NCI-H460 (cell line): ENCODE results near the gene COL4A1. TPM values are rescaled to one million over a fixed set of nuclear protein-coding genes. Genes with fewer than 3 reads are reported as not detected.

Source experiments
- DNase-seq: peaks from one replicate; pipeline ENCODE4 v3.0.0-alpha.2; 2016; ENCODE audit warnings: low read depth; ENCODE audit errors: extremely low read depth
- total RNA-seq: library from RNA; depleted of rRNA; stranded (reverse); fragments of >200 nt; shearing (Covaris generic); gene quantifications from 2 replicates; pipeline ENCODE4 v1.2.3, GENCODE V29; 2014

Gene COL4A1
- total RNA-seq, 1 experiment from 2014 or later = 7.3 TPM

DNA sequence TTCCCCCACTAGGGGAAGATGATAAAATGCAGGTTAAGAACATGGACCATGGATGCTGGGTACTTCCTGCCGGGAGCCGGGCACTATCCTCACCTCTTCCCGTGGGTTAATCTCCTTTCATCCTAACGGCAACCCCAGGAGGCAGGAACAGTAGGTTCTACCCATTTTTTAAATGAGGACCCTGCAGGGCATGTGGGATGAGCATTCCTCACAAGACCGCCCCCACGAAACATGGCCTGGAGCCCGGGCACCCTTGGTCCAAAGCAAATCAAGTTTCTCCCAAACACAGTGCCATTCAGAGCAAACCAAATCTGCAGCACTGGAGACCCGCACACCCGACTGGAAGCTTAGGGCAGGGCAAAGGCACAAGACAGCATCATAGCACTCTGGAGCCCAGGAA, 35.5 kb upstream of the COL4A1 start:
- DNase-seq = no peak

DNA sequence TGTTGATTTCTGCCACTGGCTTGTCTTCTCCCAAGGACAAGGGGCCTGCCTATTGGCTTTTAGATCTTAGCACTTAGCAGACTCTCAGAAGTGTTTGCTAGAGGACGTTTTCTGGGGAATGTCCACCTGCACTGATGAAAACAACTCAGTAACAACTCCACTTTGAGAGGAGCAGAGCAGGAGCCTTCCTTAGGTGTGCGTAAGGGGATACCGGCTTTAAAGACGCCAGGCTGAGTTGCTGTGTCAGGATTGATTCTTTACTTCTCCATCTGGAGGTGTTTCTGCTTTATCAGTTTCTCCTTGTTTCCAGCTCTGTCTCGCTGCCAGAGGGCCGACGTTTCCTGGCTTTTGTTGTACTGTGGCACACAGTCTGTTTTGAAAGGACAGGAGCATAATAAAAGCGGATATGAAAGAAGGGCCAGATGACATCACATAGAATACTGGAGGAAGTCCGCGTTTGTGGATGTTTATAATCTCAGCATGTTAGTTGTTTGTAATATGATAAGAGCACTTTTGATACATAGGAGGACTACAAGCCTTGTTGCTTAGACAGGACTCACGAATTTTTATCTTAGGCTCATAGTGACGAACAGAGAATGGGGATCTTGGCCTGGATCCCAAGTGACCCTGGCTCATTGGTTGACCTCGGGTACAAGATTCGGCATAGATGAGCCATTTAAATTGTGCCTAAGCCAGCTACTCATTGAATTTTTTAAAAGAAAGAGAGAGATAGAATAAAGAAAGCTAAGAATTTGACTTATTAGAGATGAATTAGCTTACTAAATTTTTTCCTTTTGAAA, 34.7 kb upstream of the COL4A1 start:
- DNase-seq = no peak

DNA sequence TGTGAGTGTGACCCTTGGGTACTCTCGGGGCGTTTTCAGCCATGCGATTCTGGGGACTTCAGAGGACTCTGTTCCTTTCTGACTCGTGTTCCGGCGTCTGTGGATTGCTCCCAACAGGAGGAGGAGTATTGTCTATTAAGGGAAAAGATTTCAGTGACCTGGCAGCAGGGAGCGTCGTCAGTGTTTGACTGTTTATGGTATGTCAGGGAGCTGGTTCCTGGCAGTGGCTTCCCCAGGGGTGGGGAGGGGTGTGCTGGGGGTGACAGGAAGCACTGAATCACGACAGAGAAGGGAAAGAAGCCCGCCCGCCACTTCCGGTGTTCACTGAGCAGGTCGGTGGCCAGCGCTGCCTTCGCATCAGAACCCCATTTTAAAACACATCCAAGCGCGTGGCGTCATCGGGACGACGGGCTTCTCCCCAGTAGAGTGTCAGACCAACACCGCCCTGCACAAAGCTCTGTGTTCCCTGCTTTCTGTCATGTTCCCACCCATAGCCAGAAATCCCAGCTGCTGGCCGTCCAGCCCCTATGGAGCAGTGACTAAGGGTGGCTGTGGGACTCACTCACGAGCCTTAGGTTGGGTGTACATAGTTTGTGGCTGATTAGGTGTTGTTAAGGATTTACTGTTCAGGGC, 34.0 kb upstream of the COL4A1 start:
- no peak for DNase-seq

DNA sequence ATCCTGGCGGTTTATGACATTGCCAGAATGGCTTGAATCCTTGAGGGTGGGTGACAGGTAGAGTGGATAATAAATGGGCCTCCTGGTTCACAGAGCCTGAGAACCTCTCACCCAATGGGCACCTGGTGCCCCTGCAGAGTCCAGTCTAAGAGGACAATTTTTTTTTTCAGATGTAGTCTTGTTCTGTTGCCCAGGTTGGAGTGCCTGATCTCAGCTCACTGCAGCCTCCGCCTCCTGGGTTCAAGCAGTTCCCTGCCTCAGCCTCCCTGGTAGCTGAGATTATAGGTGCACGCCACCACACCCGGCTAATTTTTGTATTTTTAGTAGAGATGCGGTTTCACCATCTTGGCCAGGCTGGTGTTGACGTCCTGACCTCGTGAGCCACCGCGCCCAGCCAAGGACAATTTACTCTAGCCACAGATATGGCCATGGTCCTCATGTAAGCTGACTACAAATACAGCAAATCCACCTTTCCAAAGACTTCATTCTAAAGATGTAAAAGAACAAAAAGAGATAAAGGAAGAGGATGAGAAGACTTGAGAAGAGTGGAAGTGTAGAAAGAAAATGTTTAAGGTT, 33.1 kb upstream of the COL4A1 start:
- no peak for DNase-seq

DNA sequence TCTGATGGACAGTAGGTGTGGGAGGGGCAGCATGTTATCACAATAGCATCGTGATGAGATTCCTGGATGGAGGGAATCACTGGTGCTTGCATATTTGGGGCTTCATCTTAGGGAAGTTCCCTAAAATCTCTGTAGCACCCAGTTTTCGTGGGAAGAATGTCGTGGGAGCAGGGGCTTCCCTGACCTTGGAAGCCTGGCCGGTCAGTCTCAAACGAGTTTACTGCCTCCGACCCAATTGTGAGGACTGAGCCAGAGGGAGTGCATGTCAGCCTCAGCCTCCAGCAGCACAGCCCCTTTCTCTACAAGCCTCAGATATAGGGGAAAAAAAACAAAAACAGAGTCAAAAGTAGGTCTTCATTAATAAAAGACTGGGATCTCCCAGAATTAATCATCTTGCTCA, 32.3 kb upstream of the COL4A1 start:
- no peak for DNase-seq

DNA sequence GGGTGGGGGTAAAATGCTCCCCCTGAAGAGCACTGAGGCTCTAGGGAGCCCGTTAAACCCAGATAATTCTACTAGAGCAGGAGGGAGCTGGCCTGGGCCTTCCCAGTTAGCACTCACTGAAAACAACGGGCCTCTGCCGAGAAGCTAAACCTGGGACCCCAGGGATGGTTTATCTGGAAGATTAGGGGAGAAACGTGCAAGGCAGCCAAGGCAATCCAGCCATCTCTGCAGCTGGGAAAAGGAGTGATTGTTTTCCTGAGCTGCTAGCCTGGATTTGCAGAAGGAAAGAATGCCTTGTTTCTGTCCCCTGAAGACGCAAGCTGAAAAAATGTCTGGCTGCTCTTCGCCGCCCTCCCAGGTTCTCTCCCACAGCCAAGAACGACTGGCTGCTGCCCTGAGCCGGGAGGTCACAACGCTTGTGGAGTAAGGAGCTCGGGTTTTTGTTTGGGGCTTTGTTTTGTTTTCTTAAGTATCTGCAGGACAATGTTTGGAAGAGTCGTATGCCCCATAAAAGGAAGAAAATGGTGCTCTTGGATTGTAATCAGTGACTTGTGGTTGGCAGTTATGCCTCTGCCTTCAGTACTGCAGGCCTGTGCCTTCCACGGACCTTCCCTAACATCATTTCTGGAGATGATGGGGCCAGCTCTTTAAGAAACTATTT, 31.6 kb upstream of the COL4A1 start:
- no peak for DNase-seq

DNA sequence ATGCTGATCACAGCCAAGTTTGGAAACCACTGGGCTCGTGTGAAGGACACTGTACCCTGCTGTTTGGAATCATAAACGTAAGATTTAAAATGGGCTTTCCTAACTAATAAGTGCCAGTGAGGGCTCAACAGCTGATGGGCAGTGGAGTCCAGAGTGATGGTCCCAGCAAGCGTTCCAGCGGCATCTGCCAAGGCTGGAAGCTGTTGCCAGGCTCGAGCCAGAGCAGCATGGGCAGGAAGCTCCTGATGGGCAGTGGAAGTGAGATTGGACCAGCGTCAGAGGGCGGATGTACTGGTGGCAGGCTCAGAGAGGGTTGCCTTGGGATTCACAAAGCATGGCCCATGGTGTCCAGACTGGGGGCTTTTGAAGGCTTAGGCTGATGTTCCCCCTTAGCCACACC, 30.3 kb upstream of the COL4A1 start:
- DNase-seq = no peak

DNA sequence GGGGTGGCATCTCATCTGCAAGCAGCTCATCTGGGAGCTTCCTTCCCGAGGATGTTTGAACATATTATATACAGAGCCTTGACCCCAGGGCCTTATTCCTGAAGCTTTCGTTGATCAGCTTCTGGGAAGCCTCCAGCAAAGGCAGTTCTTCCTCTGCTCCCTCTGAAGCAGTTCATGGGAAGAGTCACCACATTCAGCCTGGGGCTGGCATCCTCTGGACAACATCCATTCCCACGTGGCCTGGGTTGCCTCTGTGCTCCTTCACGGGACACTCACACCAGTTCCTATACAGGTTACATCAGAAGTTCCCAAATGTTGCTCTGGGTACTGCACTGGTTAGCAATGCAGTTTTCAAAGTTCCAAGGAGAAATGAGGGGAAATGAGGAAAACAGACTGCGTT, 29.7 kb upstream of the COL4A1 start:
- no peak for DNase-seq

DNA sequence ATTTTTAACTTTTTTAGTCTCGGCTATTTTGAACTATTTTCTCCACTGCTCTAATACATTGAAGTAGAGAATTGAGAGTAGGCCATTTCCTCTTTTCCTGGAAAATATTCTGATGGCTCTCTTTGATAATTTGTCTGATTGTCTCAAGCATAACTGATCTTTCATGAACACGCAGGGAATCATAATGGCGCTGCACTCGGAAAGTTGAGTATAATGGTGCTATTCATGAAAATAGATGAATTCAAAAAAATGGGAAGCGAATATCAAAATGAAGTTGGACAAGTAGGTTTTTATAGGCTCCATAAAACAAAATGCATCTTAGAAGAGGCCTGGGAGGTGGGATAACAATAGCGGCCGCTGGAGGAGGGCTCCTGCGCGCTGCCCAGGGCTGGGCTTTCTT, 29.2 kb upstream of the COL4A1 start:
- no peak for DNase-seq

DNA sequence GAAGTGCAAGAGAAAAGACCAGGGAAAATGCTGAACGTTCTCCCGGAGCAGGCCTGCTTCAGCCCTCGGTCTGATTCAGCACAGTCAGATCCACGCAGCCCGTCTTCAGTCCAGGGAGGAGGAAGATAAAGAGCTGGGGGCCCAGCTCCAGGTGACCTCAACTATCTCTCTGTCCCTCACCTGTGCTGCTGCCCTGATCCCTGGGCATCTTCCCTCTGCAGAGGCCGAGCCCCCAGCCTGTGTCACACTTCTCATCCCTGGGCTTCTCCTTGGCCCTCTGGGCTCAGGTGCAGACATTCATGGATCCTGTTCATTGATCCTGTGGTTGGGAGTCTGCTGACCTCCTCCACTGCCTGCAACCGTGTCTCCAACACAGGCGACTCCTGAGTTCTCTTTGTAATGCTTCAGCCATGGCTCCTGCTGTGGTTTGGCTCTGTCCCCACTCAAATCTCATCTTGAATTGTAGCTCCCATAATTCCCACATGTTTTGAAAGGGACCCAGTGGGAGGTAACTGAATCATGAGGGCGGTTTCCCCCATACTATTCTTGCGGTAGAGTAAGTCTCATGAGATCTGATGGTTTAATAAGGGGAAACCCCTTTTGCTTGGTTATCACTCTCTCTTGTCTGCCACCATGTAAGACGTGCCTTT, 28.0 kb upstream of the COL4A1 start:
- DNase-seq = no peak

DNA sequence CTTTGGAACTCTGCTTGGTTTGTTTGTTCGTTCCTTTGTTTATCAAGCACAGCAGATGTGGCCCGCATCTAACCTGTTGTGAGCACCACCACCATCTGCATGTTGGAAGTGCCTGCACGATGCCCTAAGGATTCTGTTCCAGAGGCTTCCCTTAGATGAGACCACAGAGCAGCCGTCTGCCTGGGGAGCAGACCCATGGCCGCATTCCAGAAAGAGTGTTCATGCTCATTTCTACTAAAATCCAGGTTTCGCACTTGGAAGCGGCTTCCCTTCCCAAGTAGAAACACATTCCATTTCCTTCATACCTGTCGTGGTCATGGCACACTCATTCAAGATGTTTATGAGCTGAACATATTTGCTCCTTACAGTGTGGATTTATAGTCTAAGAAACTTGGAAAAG, 27.3 kb upstream of the COL4A1 start:
- DNase-seq = no peak

DNA sequence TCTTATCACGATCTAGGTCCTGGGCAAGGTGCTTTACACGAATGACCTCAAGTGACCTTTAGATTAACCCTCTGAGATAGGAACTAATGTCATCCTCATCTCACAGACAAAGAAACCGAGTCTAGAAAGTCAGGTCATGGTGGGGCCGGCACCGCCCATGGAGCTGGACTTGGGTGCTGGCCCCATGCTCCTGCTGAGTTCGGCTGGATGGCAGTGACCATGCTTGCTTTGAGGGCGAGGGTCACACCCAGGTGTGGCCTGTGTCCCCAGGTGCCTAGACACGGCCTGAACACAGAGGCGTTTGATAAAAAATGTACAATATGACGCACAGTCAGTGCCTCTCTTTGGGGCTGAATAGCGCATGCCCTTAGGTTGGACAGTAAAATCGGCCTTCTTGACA, 26.9 kb upstream of the COL4A1 start:
- DNase-seq = no peak

DNA sequence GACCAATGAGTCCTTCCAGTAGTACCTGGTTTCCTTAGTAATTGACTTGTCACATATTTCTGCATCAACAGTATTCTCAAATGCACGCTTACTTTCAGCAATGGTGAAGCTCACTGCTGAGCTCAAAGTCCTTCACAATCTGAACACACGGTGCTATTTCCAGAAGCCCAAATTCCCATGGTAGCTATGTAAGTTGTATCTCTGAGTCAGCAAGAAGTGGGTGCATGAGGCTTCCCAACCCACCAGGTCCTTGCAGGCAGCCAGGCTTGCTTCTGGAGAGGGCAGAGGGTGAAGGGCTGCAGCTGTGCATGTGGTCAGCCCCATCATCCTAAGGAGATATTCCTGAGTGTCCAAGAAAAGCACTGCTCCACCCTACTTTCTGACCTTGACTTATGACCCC, 25.8 kb upstream of the COL4A1 start:
- DNase-seq = no peak

DNA sequence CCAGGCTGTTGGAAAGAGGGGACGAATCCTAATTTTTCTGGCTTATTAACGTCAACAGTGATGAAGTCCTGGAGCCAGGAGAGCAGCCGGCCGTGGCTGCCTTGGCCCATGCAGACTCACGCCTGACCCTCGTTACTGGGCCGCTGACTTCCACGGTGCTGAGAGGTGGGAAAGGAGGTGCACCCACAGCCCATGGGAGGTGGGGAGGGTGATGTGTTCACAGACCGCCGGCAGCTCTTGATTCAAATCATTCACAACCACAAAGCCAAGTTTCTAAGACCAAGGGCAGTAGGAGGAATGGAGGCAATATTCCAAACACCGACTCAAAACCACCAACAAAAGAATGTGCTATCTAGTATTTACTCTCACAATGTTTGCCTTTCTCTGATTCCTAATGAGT, 24.4 kb upstream of the COL4A1 start:
- DNase-seq = no peak

DNA sequence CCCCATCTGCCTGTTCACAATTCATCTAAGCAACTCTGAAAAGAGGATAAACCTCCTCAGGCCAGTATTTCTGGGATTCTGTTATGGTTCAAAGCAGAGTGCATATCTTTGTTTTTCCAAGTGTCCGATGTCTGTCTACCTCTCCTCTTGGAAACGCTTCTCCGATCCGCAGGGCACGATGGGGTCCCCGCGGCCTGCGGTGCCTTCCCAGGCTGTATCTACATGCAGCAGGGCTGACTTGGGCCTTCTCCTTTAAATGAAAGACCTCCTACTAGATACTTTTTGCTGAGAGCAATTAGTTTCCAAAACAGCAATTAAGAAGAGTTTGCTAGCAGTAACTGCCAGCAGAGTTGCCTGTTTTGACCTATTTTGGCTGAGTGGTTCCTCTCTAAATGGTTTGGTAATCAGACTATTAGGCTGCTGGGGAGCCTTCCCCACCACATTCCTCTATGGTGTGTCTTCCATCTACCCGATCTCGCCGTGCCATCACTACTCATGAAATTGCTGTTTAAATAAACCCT, 23.6 kb upstream of the COL4A1 start:
- no peak for DNase-seq

DNA sequence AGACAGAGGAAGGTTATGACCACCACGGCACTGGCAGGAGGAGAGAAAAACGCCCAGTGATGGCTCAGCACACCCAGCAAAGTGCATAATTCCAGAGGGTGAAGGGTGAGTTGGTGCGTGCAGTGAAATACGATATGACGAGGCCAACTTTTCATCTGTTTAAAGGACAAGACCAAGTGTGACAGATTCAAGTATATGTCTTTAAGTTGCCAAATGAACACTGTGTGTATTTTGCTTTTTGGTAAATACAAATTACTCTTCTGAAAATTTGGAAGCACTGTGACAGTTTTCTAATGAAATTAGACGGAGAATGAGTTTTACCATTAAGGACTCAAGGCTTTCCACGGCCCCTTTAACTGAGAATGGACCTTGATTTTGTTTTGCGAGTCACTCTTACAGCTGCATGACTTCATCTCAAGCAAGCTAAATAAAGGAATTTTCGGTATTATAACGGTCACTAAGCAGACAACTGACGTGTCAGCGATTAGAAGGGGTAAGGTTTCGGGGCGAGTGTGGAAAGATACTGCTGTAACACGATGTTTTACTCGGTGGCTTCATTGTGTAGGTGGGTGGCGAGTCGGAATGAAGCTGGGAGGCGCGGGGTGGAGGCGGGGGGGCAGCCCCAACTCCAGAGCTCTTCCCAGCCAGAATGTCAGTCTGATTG, 23.0 kb upstream of the COL4A1 start:
- no peak for DNase-seq

DNA sequence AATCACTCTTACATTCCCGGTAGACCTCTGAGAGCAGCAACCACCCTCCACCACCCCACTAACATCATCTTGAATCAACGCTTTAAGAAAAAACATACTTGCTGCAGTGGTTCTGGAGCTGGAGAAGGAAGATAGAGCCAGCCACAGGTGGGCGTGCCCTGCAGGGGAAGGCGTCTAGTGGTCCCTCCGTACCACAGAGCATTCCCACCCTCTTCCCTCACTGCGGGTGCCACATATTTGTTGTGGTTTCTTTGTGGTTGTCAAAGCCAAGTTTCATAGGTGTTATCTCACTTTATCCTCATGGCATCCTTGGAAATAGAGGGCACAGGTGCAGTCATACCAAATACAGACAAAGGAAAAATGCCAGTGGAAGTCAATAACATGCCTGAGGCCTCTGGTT, 22.3 kb upstream of the COL4A1 start:
- no peak for DNase-seq

DNA sequence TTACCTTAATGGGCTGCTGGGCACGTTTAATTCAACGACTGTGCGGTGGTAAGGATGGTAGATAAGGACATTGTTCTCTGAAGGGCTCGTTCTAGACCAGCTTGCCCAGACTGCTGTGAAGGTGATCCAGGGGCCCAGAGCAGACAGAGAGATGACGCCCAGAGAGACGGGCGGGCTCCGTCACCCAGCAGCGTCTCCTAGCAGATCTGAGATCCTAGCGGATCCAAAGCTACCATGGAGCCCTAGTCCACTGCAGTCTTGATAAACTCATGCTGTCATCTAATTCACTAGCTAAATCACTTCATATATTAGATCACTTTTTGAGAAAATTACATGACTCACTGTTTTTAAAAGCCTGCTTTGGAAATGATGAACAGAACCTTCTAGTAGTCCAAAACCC, 21.6 kb upstream of the COL4A1 start:
- no peak for DNase-seq

DNA sequence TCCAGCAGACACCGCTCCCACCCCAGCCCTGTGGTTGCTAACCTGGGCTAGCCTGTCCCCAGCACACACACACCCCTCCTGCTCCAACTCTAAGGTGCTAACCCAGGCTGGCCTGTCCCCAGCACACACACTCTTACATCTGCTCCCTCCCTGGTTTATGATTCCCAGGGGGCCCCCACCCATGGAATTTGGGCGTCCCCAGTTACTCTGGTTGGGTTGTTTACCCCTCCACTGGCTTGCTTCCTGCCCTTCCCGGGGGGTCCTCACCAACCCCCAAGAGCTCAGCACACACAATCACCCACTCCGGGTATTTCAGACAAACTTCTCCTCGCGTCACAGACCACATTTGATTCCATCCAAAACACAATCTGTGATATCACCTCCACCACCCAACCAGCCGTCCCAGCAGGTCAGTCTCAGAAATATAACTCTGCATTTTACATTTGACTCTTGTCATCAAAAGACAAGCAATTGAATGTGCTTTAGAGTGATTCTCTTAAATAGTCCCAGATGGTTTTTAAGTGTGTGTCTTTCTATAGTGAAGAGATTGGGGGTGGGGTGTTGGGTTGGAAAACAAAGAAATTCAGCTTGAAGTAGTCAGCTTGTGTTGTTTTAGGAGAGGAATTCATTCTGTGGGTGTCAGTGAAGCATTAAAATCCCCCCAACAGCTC, 20.2 kb upstream of the COL4A1 start:
- DNase-seq = no peak
